Raji (cell line): ENCODE results near the gene FGF7.

Experiments
- POLR2A ChIP-seq: IDR thresholded peaks from 2 replicates; pipeline ENCODE4 v1.6.1; 2011; ENCODE audit warnings: low read depth, low read length, control low read depth; ENCODE audit not compliant: insufficient read depth

FGF7 gene, protein sequence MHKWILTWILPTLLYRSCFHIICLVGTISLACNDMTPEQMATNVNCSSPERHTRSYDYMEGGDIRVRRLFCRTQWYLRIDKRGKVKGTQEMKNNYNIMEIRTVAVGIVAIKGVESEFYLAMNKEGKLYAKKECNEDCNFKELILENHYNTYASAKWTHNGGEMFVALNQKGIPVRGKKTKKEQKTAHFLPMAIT

GRCh38 chr15:49423021-49423420 lies at the start of gene FGF7:
Gene FGF7 (plus strand): TSS chr15:49423242. CDS start chr15:49424298, 1,056 bp downstream.
- TF ChIP-seq POLR2A: no peak

GRCh38 chr15:49379996-49380395 lies 43.0 kb upstream of the FGF7 start:
- TF ChIP-seq POLR2A: no peak

DNA sequence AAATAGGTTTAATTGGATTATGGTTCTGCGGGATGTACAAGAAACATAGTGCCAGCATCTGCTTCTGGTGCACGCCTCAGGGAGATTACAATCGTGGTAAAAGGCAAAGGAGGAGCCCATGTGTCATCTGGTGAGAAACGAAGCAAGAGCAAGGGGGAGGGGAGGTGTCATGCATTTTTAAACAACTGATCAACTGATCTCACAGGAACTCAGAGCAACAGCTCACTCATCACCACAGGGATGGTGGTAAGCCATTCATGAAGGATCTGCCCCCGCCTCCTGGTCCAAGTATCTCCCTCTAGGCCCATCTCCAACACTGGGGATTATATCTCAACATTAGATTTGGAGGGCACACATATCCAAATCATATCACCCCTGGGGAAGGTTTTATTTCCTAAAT lies 42.1 kb upstream of the FGF7 start:
- TF ChIP-seq POLR2A: no peak

GRCh38 chr15:49382394-49382793 lies 40.6 kb upstream of the FGF7 start:
- no peak for TF ChIP-seq POLR2A

- no peak for TF ChIP-seq POLR2A
Measured at GRCh38 chr15:49383266-49383665, 39.8 kb upstream of the FGF7 start.

DNA sequence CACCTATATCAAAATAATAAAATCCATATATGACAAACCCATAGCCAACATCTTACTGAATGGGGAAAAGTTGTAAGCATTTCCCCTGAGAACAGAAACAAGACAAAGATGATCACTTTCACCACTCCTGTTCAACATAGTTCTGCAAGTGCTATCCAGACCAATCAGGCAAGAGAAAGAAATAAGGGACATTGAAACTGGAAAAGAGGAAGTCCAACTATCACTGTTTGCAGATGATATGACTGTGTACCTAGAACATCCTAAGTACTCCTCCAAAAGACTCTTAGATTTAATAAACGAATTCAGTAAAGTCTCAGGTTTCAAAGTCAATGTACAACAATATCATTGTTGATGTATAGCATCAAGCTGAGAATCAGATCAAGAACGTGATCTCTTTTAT lies 35.6 kb upstream of the FGF7 start:
- TF ChIP-seq POLR2A: no peak

DNA sequence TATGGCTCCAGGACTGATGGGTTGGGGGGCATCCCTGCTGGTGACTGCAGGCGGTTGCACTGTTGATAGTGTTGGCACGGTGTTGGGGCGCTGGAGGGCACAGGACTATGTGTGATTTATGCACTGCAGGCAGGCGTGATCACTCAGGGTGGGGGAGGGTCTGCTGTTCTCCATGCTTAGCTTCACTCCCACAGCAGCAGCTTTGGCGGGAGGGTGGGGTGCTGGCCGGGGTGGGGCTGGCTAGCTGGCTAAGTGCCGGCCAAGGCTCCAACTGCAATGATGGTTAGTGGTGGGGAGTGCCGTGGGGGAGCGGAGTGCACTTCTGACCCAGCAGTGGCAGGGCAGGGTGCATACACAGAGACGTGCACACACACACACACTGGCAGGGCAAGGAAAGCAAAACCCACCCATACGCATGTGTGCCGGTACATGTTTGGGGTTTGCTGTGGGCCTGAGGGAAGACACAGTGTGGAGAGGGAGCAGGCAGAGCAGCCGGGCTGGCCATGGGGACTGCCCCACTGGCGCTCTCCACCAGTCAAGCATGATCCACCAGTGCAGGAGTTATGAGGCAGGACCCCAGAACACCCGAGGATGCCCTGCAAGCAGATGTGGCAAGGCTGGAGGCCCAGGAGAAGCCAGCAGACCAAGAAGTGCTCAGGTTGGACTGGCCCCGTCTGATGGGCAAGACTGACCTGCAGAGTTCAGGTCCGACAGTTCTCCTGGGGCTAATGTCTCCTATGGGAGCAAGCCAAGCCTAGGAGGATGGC lies 16.5 kb upstream of the FGF7 start:
- TF ChIP-seq POLR2A: no peak

- TF ChIP-seq POLR2A: no peak
Measured at GRCh38 chr15:49410641-49411040, 12.4 kb upstream of the FGF7 start.

DNA sequence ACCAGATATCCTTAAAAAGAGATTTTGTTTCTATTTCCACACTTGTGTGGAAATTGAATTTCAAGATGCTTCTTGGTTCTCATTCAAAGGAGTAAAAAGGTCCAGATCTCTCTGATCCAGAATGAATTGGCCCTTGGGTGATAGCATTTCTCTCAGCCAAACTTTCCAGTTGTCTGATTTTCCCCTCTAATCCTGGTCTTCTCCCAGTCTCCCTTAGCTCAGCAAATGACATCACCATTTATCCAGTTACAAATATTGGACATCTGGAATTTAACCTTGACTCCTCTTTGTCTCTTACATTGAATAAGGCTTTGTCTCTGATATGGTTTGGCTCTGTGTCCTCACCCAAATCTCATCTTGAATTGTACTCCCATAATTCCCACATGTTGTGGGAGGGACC lies 10.2 kb upstream of the FGF7 start:
- TF ChIP-seq POLR2A: no peak

- TF ChIP-seq POLR2A: no peak
Measured at GRCh38 chr15:49415149-49415548, 7.9 kb upstream of the FGF7 start.

GRCh38 chr15:49415638-49416037 lies 7.4 kb upstream of the FGF7 start:
- no peak for TF ChIP-seq POLR2A

- TF ChIP-seq POLR2A: no peak
Measured at GRCh38 chr15:49418811-49419210, 4.2 kb upstream of the FGF7 start.

DNA sequence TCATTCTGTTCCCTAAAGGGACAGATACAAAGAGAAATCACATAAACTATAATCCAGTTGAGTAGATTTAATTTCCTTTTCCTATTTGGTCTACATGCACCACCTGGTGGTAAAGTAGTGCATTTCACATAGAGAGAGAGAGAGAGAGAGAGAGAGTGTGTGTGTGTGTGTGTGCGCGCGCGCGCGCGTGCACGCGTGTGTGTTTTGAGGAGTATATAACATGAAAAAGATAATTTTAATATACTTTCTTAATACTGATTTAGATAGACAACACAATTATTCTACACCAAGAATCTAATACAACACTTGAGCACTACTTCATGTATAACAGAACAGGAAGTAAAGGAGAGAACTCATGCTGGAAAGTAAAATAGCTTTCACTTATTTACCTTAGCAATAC lies 1.1 kb upstream of the FGF7 start:
- no peak for TF ChIP-seq POLR2A

GRCh38 chr15:49423901-49424550 lies 984 bp downstream of the FGF7 start:
- no peak for TF ChIP-seq POLR2A

DNA sequence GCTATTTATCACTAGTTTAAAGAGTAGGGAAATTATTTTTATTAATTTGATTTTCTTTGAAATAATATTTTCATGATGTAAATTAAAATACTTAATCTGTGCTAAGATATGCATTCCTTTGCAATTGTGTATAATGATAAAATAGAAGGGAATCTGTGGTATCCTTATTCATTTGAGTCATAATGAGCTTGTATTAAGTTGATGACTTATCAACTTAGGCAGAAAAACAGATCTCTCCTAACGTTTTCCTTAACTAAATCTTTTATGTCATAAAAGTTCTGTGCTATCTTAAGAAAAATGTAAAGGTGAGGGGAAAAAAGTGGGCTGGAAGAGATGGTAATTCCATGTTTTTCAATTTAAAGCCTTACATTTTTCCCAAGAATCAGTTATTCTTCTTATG lies 1.9 kb downstream of the FGF7 start:
- no peak for TF ChIP-seq POLR2A

DNA sequence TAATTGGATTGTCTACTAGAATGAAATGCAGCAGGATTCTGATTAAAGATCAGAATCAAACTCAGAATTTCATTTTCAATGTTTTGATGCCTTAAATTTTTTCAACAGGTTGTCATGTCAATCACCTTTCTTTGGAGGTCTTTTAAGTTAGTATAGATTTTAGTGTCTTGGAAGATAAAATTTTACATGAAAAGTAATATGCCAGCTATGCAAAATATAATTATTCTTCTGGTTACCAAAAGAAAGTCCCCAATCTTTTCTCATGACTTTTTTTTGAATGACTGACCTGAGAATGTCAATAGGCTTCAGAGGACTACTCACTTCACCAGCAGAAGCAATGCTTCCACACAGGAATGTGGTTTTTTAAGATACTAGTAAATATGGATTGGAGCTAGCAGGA lies 4.3 kb downstream of the FGF7 start:
- no peak for TF ChIP-seq POLR2A
